A375 (cell line): ENCODE measurements around the gene NXF3. TPM values are rescaled to one million over a fixed set of nuclear protein-coding genes. Genes with fewer than 3 reads are reported as not detected.

ENCODE experiments used
- total RNA-seq: library from RNA; depleted of rRNA; stranded (reverse); fragments of >200 nt; shearing (Covaris generic); gene quantifications from 2 replicates; pipeline ENCODE4 v1.2.3, GENCODE V29; 2014; rRNA removed

The NXF3 gene, protein sequence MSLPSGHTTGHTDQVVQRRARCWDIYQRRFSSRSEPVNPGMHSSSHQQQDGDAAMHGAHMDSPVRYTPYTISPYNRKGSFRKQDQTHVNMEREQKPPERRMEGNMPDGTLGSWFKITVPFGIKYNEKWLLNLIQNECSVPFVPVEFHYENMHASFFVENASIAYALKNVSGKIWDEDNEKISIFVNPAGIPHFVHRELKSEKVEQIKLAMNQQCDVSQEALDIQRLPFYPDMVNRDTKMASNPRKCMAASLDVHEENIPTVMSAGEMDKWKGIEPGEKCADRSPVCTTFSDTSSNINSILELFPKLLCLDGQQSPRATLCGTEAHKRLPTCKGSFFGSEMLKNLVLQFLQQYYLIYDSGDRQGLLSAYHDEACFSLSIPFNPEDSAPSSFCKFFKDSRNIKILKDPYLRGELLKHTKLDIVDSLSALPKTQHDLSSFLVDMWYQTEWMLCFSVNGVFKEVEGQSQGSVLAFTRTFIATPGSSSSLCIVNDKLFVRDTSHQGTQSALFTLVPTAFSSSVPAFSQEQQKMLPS
- total RNA-seq = not detected in 2 replicates

DNA sequence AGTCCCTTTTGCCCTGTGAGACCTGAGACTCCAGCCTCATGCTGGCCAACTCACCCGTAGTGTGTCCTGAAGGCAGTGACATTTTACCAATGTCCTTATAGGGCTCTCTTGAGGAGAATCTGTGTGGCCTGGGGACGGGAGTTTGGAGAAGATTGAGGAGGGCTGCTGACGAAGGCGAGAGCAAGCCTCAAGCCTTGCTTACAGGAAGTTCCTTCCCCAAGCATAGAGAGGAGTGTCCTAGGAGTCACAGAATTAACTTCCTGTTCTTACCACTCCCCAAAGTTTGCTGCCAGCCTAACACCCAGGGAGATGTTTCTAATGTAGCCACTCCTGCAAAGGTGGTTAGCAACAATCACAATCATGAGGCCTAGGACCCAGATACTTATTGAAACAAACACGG lies at the start of gene NXF3:
Gene NXF3, minus strand, starts transcription at position 202 of the 400 bp plus-strand sequence. Its CDS starts 120 bp downstream, at position 82.

GRCh38 chrX:103063918-103064434 lies 29.0 kb downstream of the NXF3 start, which contains the start of gene BEX1:
Gene BEX1, minus strand, starts transcription at chrX:103064171. Its CDS starts 897 bp downstream, at chrX:103063274.

Other genes starting within 250 kb of the NXF3 start
- 0.13 and 0.94 TPM in 2 replicates for gene RAB40AL, start 155.9 kb downstream of the NXF3 start, total RNA-seq
- 0.53 and 5.4 TPM in 2 replicates for gene BEX1, start 29.0 kb downstream of the NXF3 start, total RNA-seq
- gene BEX4, start 122.0 kb upstream of the NXF3 start, total RNA-seq = 11.6 and 12.0 TPM in 2 replicates
- gene TCEAL8, start 162.0 kb upstream of the NXF3 start, total RNA-seq = 42.7 and 45.7 TPM in 2 replicates
- gene TCEAL5, start 183.6 kb upstream of the NXF3 start, total RNA-seq = not detected in 2 replicates
- gene BEX2, start 217.8 kb upstream of the NXF3 start, total RNA-seq = 19.2 and 27.8 TPM in 2 replicates
- gene TCEAL7, start 237.1 kb upstream of the NXF3 start, total RNA-seq = not detected in 2 replicates